LNCAP (cell line): ENCODE measurements around the gene C11orf21.

Experiments
- CTCF ChIP-seq: fragments of 450-650 bp; IDR thresholded peaks from 2 replicates; pipeline ENCODE4 v1.5.1; 2017; ENCODE audit warnings: mild to moderate bottlenecking

Gene C11orf21

DNA sequence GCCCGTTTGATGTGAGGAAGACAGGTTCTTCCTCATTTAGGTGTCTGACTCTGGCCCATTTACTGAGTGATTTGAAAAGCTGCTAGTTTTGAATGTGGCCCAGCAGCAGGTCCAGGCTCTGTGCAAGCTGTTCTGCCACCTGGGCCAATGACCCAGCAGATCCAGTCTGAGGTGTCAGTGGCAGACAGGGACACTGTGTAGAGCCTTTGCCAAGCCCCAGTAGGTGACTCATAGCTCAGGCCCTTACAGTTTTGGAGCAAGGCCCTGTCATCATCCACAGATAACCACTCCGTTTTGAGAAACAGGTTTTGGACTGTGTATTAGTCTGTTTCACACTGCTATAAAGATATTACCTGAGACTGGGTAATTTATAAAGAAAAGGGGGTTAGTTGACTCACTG, 24.0 kb upstream of the C11orf21 start:
- no peak for TF ChIP-seq CTCF

- TF ChIP-seq CTCF: no peak
These were observed 23.4 kb upstream of the C11orf21 start for GRCh38 chr11:2325123-2325522.

DNA sequence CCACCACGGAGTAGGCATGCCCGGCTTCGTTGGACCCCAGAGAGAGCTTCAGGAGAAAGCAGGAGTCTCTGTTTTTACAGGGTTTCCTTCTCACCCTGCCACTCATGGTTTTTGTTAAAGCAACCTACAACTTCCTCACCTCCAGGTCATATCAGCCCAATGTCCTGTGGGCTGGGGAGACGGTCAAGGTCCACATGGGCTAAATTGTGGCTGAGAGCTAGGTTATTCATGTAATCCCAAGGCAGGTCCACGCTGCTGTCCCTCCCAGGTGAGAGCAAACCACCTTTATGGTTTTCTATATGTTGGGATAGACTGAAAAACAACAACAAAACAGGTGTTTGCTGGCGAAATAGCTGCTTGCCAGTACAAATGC, 19.6 kb upstream of the C11orf21 start:
- TF ChIP-seq CTCF: no peak

GRCh38 chr11:2320568-2321310, 19.0 kb upstream of the C11orf21 start:
- TF ChIP-seq CTCF: no peak

GRCh38 chr11:2319791-2320472, 18.2 kb upstream of the C11orf21 start:
- no peak for TF ChIP-seq CTCF

GRCh38 chr11:2318707-2319106, 17.0 kb upstream of the C11orf21 start:
- TF ChIP-seq CTCF: no peak

GRCh38 chr11:2318123-2318522, 16.4 kb upstream of the C11orf21 start:
- no peak for TF ChIP-seq CTCF
